Measurements from ENCODE around the gene PEX10. TPM values are rescaled to one million over a fixed set of nuclear protein-coding genes. Genes with fewer than 3 reads are reported as not detected.
"Not testable (repeated sequence)": the region's sequence is repeated elsewhere in the genome, so short reads cannot be mapped to it uniquely, and the experiment has no call there.

The PEX10 gene
- total RNA-seq, 1 experiment from 2014 or later = 20.3 TPM

DNA sequence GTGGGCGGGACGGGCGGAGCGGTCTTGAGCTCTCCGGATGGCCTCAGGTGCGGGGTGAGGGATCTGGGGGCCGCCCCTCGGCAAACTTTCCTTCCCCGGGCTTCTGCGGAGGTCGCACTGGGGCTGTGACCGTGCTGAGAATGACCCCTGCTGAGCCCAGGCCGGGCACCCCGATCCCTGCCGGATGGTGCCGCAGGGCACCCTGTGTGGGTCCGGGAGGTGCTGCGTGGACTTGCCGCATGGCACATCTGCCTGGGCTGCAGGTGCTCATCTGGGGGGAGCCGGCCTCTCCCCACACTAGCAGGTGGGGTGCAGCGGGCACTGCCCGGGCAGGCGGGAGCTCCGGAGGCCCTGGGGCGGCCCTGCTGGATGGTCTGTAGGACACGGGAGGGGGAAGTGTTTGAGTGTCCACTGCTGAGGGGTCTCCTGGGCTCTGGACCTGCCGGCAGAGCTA lies 31.8 kb upstream of the PEX10 start:
- DNase-seq (ENCODE audit: extremely low read depth, low read depth) = no peak

- DNase-seq (ENCODE audit: extremely low read depth, low read depth) = no peak
These were observed 31.1 kb upstream of the PEX10 start for GRCh38 chr1:2443277-2444137.

DNA sequence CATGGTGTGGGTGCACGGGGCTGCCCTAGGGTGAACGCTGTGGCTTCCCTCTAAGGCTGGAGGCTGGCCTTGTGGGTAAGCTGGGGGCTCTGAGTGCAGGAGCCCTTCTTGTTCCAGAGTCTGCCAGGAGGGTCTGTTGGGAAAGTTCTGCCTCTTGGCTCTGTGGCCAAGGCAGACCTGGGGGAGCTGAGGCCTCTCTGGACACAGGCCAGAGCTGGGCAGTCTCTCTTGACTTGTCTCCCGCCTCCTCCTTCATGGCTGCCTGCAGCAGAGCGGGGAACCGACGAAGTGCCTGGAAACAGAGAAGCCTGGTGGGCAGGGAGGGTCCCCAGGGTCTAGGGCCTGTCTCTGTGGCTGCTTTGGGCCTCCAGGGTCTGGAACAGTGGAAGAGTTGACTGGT lies 30.3 kb upstream of the PEX10 start:
- DNase-seq (ENCODE audit: extremely low read depth, low read depth) = no peak

GRCh38 chr1:2441746-2442145 lies 29.4 kb upstream of the PEX10 start:
- no peak for DNase-seq (ENCODE audit: extremely low read depth, low read depth)

DNA sequence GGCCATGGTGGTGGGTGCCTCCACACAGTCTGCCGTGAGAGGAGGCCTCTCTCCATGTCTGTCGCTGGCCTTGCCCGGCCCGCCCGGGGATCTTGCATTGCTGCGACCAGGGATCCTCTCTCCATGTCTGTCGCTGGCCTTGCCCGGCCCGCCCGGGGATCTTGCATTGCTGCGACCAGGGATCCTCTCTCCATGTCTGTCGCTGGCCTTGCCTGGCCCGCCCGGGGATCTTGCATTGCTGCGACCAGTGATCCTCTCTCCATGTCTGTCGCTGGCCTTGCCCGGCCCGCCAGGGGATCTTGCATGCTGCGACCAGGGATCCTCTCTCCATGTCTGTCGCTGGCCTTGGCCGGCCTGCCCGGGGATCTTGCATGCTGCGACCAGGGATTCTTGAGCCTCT lies 28.0 kb upstream of the PEX10 start:
- not testable (repeated sequence) for DNase-seq (ENCODE audit: extremely low read depth, low read depth)

DNA sequence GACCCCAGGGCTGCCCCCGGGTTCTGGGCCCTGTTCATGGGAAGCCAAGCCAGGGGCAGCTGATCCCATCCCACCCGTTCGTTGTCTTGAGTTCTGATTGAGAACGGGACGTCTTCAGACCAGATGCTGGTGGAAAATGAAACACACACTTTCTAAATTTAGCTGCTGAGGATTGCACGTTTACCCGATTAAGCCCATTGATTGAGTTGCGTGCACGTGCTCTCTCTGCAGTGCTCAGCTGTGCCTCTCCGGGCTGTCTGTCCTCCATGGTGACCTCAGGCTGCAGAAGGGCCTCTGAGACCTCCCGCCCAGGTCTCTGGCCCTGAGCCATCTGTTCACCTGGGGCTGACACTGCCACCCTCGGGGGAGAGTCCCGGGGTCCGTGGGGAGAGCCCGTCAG lies 27.0 kb upstream of the PEX10 start:
- DNase-seq (ENCODE audit: extremely low read depth, low read depth) = no peak

GRCh38 chr1:2438641-2439040 lies 26.3 kb upstream of the PEX10 start:
- no peak for DNase-seq (ENCODE audit: extremely low read depth, low read depth)

DNA sequence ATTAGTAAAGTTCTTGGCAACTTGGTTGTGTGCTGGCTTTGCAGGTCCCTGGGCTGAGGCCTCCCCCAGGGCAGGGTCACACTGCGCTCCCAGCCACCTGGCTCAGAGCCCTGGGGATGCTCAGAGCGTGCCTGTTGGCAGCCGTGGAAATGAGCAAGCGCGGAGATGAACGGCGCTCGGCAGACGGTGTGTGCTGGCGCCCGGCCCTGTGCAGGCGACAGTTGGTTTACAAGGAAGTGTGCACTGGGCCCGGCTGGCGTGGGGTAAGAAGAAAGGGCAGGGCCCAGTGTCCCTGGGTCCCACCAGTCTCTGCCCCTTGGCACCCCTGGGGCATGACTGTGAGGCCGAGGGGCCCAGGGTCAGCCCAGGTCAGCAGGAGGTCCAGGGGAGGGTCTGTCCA lies 25.7 kb upstream of the PEX10 start:
- DNase-seq (ENCODE audit: extremely low read depth, low read depth) = no peak

GRCh38 chr1:2437617-2438016 lies 25.3 kb upstream of the PEX10 start:
- no peak for DNase-seq (ENCODE audit: extremely low read depth, low read depth)

DNA sequence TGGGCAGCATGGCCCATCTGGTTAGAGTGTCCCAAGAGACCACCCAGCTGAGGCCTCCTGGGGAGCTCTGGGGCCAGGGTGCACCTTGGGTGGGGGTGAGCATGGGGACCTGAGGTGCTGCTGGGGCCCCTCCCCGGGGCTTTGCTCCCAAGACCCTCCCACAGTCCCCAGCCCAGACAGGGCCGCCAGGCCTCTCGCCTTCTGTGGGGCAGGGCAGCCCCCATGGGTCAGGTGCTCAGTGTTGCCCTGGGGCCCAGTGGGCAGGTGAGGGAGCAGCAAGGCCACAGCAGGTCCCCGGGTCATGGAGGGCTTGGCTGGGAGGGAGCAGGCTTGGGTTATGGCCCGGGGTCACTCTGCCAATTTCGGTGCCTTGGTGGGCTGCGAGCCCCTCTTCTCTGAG lies 24.5 kb upstream of the PEX10 start:
- DNase-seq (ENCODE audit: extremely low read depth, low read depth) = no peak

DNA sequence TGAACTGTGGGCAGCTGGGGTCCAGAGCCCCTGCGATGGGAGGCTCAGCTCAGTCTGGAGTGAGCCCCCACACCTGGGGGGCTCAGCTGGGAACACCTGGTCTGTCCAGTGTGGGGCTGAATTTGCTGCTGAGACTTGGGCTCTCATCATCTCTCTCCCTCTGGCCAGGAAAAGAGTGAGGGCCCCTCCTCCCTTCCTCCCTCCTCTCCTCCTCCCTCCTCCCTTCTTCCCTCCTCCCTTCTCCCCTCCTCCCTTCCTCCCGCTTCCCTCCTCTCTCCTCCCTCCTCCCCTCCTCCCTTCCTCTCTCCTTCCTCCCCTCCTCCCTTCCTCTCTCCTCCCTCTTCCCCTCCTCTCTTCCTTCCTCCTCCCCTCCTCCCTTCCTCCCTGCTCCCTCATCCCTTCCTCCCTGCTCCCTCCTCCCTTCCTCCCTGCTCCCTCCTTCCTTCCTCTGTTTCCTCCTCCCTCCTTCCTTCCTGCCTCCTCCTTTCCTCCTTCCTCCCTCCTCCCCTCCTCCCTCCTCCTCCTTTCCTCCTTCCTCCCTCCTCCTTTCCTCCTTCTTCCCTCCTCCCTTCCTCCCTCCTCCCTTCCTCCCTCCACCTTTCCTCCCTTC lies 23.5 kb upstream of the PEX10 start:
- no peak for DNase-seq (ENCODE audit: extremely low read depth, low read depth)

GRCh38 chr1:2435091-2435490 lies 22.7 kb upstream of the PEX10 start:
- no peak for DNase-seq (ENCODE audit: extremely low read depth, low read depth)

- DNase-seq (ENCODE audit: extremely low read depth, low read depth) = no peak
These were observed 21.7 kb upstream of the PEX10 start for GRCh38 chr1:2433936-2434655.

DNA sequence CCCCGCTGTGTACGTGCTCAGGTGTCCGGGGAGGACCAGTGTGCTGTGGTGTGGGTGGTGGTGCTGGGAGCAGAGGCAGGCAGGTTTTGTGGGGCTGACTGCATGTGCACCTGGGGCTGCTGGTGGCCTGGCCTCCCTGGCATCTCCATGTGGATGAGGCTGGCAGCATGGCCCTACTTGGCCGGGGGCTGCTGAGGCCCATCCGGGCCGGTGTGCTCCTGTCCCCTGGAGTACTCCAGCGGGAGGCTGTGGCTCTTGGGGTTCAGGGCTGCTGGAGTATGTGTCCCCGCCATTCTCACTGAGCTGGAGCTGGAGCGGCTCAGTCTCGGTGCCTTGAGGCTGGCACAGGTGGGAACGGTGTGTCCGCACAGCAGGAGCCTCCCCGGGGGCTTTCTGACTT lies 20.8 kb upstream of the PEX10 start:
- DNase-seq (ENCODE audit: extremely low read depth, low read depth) = no peak

- DNase-seq (ENCODE audit: extremely low read depth, low read depth) = no peak
These were observed 20.1 kb upstream of the PEX10 start for GRCh38 chr1:2432441-2432844.

- no peak for DNase-seq (ENCODE audit: extremely low read depth, low read depth)
These were observed 19.2 kb upstream of the PEX10 start for GRCh38 chr1:2431518-2431917.

- DNase-seq (ENCODE audit: extremely low read depth, low read depth) = no peak
These were observed 18.7 kb upstream of the PEX10 start for GRCh38 chr1:2431103-2431502.

DNA sequence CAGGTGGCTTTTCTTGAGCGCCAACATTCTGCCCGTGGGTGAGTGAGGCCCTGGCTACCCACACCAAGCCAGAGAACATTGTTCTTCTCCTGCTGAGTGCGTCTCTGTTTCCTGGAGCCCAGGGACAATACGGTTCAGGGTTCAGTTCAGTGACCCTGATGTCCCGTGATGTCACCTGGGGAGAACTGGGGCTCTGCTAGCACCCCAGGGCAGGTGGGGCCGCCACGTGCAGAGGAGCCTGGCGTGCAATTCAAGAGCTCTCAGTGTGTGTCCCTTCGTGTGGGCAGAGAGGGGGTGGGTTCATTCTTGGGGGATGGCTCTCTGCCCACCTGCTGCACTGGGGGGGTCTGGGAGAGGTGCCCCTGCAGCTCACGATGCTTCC lies 18.2 kb upstream of the PEX10 start:
- DNase-seq (ENCODE audit: extremely low read depth, low read depth) = no peak

DNA sequence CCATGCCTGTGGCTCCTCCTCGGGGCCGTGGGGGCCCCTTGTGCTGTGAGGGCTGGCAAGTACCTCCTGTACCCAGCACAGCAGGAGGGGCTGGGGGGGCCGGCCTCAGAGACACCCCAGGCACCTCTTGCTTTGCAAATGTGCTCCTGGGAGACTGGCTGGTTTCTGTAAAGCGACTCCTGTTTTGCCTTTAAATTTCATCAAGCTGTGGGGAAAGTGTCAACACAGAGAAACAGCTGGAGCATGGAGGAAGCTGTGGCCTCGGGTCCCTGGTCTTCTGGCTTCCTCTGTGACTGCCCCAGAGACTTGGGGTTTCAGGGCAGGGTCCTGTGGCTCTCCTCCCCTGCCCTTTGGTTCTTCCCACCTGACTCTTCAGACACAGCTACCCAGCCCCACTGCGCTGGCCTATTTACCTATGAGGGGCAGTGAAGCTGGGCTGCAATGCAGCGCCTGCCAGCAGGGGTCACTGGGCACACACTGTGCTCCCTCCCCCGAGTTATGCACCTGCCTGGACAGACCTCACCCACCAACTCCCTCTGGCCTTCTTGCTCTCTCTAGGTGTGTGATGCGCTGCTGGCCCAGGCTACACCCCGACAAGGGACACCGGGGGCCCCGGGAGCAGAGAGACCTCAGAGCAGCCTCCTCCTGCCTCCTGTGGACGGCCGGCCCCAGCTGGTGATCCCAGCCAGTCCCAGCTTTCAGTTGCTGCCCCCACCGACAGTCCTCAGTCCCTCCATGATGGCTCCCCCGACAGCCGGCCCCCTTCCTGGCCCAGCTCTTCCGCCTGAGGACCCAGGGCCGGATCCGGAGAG lies 17.6 kb upstream of the PEX10 start:
- DNase-seq (ENCODE audit: extremely low read depth, low read depth) = no peak

DNA sequence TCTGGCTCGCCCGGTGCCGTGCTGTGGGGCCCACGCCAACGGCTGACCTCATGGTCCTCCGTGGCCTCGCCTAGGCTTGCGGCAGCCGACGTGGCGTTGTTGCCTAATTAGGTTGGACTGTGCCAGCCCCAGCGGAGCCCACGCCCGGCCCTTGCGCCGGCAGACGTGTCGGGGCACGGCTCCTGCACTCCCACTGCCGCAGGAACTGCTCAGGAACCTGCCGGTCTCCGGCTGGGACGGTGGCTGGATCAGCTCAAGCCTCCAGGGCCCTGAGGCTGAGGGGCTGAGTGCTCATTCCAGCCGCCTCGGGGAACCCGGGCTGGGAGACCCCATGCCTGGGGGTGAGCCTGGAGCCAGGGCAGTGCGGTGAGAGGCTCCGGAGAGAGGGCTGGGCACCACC lies 16.1 kb upstream of the PEX10 start:
- DNase-seq (ENCODE audit: extremely low read depth, low read depth) = no peak

DNA sequence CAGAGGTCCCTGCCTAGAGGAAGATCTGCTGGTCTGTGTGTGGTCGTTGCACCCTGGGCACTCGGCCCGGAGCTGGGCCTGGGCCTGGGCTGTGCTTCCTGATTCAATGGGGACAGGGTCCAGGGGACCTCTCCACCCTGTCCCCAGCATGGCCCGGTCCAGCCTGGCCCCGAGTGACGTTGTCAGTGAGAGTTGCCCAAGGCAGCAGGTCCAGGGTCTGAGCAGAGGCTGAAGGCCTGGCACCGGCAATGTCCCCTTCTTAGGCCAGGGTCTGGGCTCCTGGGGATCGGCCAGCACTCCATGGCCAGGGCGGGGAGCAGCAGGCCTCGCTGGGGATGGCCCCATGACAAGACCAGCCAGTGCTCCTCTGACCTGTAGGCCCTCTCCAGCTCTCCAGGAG lies 15.6 kb upstream of the PEX10 start:
- no peak for DNase-seq (ENCODE audit: extremely low read depth, low read depth)

All from NCI-H460 (cell line).